HG03439 (cell line): Measurements from ENCODE around the gene SGMS1.
"Not testable (repeated sequence)": the region's sequence is repeated elsewhere in the genome, so short reads cannot be mapped to it uniquely, and the experiment has no call there.

Experiments
- ATAC-seq: cut with Tn5 transposase; IDR thresholded peaks from one replicate; pipeline ENCODE4 v1.9.1; 2021; ENCODE audit warnings: mild to moderate bottlenecking, moderate library complexity; ENCODE audit not compliant: unreplicated experiment

SGMS1 gene

DNA sequence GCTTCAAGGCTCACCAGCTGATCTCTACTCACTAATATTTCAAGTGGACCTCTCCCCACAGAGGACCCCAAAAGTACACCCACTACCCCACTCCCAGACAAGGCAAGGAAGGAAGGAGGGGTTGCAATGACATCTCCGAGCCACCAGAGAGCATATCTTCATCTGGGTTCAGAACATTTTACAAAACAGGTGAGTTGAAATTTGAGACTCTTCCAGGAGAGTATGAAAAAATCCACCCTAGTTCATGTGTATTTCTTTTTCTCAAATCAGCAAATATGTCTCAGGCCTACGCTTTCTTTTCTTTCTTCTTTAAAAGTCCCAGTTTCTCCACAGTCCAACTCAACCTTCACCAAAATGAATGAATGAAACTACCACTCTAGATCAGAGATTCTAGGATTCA, 61.9 kb downstream of the SGMS1 start:
- no peak for ATAC-seq

DNA sequence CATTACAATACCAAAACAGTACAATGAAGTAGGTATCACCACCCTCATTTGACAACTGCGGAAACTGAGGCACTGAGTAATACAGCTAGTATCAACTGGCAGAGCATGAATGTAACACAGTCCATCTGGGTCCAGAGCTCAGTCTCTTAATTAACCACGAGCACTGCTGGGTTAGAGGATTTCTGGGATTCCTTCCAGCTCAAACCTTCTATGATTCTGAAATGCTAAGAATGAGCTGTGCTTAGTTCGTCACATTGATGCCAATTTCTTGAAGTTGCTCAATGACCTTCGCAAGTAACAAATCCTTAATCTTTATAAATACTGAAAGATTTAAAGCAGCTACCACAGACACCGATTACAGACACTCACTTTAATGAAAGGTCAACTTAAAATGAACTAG, 62.5 kb downstream of the SGMS1 start:
- no peak for ATAC-seq

DNA sequence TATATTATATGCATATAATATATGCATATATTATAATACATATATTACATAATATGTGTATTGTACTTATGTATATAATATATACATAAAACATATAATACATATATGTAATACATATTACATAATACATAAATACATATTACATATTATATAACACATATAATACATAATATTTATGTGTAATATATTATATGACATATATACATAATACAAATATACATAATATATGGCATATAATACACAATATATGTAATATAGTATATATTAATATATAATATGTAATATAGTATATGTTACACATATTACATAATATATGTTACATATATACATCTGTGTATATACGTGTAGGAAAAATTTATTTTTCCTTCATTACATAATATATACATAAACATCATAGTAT, 63.4 kb downstream of the SGMS1 start:
- no peak for ATAC-seq

DNA sequence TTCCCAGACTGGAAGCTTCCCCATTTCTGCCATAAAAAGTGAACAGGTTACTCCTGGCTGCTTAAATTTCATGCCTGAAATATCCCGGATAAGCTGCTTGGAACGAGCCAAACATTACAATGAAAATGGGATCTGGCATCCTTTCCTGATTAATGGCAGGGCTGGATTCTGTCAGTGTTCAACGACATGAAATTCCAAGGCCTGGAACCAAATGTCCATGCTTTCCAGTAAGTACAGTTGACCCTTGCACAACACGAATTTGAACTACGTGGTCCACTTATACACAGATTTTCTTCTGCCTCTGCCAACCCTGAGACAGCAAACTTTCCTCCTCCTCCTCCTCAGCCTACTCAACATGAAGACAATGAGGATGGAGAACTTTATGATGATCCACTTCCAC, 65.4 kb downstream of the SGMS1 start:
- ATAC-seq: no peak

DNA sequence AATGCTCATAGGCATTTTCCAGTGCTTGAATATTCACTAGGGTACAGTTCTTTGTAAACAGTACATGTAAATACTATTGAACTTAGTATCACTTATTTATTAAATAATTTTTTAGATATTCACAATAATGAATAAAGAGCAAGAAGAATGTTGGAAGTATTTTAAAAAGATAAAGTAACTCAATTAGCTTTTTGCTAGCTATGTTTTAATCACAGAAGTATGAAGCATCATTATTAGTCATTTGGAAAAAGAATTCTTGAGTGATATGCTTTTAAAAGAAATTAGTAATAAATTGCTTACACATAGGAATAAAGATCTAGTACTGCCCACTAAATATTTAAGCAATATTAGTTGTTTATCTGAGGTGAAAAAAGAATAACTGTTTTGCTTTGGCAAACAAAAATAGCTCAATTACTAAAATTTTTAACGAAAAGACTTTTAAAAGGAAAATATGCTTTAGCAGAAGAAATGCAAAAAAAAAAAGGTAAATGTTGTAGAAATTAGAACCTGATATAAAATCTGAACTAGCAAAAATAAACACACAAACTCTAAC, 66.5 kb downstream of the SGMS1 start:
- no peak for ATAC-seq

DNA sequence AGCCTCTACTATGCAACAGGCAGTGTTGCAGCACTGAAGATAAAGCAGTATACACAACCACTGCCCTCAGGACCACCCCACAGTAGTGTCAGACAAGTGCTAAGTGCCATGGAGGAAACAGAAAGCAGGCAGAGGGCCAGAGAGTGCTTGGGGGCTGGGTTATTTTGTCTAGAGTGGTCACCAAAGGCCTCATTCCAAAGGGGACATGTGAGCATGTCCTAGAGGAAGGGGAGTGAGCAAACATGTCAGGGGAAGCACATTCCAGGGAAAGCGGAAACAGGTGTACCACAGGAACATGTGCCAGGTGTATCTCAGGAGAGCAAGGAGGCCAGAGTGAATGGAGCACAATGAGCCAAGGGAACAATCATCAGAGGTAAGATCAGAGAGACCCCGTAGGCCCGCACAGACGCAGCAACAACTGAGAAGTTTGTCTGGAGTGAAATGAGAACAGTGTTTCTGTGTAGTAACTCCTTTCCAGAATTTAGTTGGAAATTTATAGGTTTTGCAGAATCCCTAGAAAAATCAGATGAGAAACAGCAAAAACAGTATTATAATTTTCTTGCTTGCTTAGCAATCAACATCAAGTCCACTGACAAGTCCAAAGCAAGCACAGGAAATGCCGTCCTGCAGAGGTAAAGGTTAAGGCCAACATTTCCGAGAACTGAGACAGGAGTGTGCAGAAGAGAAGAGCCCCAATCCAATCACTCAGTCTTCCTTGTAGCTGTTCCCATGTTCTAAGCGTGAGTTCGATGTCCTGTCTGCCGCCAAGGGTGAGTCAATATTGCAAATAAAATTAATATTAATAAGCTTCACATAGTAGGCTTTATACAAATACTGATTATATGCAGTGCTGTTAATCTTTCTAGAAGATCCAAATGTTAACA, 67.3 kb downstream of the SGMS1 start:
- ATAC-seq: no peak

DNA sequence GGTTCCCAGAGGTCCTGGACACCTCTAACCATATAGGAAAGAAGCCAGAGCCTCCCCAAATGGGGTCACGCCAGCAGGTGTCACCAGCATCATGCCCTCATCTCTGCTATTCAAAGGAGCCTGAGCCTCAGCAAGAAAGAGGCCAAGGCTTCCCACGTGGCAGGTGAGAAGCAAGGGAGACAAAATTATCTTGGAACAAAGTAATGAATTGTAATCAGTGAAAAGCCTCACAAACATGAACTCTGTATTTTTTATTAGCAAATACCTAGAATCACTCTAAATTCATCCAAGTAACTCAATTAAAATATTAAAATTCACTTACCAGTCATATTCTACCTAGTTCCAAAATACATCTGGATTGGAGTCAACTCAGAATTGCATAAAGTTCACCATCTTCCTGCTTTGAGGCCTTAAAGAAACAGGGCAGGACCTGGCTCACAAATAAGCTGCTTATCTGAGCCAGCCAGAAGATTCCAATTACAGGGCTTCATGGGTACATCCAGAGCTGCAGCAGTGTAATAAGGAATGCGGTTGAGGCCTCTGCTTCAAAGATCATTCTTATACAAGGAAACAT, 68.7 kb downstream of the SGMS1 start:
- ATAC-seq: no peak

DNA sequence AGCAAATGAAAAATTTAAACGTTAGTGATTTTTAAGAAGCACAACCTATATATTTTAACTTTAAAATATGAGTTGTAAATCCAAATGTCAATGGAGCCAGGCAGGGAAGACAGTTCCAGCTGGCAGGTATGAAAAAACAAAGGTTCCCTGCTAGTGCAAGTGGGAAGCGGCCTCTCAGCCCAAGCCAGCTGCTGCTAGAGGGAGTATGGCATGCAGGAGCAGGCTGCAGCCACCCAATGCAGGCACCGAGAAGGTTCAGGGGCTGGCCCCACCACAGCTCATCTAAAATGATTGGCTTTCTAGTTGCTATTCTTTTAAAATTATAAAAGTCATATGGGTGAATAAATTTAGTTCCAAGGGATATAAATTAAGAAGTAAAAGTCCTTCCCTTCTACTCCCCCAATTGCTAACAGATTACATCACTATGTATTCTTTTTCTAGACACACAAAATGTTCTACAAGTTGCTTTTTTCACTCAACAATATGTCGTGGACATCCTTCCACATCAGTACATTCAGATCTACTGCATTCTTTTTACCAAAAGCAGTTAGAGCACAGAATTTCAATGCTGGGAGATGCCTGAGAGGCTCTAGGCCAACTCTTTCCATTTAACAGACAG, 69.3 kb downstream of the SGMS1 start:
- ATAC-seq: no peak

DNA sequence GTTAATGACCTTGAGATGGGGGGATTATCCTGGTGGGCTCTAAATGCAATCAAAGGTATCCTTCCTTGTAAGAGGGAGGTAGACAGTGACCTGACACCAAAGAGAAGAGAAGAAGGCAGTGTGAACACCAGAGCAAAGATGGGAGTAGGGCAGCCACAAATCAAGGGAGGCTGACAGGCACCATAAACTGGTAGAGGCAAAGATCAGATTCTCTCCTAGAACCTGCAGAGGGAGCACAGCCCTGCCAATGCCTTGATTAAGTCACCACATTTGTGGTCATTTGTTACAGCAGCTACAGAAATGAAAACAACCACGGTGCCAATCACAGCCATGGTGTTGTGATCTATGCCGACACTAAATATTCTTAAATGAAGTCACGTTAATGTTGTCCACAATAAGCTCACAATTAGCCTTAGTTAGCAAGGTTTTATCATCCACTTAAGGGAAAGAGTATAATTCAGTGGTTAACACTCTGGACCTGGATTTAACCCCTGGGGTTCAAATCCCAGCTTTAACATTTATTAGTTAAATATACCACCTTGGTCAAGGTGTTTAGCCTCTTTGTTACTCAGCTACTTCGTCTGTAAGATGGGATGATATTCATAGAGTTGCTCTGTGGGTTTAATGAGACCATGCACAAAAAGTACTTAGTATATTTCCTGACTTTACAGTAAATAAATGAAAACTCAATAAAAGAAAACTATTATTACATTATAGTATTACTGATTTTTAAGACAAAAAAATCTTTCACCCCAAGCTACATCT, 70.8 kb downstream of the SGMS1 start:
- no peak for ATAC-seq

DNA sequence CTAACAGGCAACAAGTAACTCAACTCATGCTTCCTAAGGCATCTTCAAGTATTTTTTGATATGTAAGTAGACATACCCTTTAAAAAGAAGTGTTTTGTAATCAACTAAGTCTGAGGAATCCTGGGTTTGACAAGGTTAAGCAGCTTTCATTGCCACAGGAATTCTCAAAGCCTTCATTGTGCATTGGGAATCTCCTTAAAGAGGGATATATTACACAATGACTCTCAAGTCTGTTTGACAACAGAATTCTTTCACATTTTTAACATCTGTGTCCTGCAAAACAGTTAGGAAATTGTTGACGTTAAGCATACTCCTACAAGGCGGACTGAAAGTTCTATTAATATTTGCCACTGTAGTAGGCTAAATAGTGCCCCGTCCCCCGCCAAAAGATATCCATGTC, 71.4 kb downstream of the SGMS1 start:
- no peak for ATAC-seq

DNA sequence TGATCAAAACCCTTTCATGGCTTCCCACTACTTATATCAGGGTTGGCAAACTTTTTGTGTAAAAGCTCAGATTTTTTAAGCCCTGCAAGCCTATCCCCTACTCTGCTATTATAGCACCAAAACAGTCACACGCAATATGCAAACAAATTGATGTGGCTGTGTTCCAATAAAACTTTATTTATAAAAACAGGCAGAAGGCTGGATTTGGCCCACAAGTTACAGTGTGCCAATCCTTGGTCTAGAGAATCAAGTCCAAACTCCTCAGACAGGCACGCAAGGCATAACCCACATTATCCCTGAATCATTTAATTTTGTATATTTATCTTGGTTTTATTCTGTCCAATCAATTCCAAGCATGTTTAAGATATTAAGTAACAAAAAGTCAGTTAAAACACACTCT, 71.9 kb downstream of the SGMS1 start:
- ATAC-seq: no peak

DNA sequence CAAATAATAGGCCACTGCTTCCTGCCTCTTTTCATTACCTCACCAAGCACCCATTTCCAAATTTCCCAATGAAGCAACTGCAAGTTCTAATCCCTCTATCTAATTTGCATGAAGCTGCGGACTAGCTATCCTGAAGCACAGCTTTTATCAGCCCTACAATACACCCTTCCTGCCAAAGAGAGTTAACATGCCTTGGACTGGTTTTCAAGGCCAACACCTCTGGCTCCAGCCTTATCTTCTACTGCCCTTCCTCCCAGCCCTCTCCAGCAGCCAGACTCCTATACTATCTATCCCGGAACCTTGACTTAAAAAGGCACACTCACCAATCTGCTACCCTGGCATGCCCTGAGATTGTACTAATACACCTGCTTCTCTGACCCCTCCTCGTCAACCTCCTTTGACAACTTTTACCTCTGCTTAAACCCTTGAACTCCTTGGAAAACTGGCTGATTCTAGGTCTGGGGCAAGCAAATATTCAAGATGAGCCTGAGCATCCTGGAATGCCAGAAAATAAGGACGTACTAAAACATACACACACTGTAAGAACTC, 73.4 kb downstream of the SGMS1 start:
- ATAC-seq: no peak

DNA sequence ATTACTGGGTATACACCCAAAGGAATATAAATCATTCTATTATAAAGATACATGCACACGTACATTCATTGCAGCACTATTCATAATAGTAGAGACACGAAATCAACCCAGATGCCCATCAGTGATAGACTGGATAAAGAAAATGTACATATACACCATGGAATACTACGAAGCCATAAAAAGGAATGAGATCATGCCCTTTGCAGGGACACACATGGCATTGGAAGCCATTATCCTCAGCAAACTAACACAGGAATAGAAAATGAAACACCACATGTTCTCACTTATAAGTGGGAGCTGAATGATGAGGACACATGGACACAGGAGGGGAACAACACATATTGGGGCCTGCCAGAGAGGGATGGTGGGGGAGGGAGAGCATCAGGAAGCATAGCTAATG, 74.6 kb downstream of the SGMS1 start:
- not testable (repeated sequence) for ATAC-seq

DNA sequence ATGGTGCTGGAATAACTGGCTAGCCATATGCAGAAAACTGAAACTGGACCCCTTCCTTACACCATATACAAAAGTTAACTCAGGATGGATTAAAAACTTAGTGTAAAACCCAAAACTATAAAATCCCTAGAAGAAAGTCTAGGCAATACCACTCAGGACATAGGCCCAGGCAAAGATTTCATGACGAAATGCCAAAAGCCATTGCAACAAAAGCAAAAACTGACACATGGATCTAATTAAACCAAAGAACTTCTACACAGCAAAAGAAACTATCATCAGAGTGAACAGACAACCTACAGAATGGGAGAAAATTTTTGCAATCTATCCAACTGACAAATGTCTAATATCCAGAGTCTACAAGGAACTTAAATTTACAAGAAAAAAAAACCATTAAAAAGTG, 75.3 kb downstream of the SGMS1 start:
- not testable (repeated sequence) for ATAC-seq

DNA sequence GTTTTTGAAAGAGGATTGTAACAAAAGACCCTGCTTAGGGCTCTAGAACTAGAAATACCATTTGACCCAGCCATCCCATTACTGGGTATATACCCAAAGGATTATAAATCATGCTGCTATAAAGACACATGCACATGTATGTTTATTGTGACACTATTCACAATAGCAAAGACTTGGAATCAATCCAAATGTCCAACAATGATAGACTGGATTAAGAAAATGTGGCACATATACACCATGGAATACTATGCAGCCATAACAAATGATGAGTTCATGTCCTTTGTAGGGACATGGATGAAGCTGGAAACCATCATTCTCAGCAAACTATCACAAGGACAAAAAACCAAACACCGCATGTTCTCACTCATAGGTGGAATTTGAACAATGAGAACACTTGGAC, 77.5 kb downstream of the SGMS1 start:
- ATAC-seq: not testable (repeated sequence)

DNA sequence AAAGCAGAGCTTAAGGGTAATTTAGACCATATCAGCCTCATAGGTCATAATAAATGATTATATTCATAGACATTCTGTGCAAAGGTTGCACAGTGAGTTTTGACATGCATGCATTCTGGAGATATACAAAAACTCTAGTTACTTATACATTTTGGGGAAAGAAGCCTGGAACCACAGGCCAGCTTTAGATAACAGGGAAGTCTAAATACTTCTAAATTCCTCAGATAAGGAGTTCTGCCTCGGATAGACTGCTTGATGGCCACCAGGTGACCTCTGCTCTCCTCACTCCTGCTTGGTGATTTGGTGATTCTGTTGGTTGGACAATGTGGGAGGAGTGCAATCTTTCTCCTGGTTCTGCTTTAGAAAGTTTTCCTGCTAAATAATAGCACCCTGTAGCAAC, 77.9 kb downstream of the SGMS1 start:
- ATAC-seq: no peak

DNA sequence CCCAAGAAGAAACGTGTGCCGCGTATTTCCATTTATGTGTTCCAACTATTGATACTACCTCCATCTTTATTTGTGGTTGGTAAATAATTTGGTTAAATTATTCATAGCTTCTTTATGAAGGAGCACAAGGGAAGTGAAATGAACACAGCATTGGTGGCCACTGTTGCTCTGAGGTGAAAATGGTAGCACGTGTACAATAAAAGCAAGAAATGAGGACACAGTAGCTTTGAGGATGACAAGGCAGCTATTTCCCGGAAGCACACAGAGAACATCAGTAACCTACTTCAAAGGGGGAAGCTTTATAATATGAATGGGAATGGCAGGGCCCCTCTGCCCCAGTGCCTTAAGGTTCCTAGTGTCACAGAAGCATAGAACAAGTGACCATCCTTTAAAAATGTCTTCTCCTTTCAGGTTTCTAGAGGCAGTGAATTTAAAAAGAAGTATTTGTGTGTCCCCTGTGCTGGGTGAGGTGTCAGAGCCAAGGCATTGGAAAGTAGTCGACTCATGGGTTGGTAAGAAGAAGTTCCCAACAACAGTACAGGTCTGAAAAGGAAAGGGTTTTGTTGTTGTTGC, 78.8 kb downstream of the SGMS1 start:
- no peak for ATAC-seq

DNA sequence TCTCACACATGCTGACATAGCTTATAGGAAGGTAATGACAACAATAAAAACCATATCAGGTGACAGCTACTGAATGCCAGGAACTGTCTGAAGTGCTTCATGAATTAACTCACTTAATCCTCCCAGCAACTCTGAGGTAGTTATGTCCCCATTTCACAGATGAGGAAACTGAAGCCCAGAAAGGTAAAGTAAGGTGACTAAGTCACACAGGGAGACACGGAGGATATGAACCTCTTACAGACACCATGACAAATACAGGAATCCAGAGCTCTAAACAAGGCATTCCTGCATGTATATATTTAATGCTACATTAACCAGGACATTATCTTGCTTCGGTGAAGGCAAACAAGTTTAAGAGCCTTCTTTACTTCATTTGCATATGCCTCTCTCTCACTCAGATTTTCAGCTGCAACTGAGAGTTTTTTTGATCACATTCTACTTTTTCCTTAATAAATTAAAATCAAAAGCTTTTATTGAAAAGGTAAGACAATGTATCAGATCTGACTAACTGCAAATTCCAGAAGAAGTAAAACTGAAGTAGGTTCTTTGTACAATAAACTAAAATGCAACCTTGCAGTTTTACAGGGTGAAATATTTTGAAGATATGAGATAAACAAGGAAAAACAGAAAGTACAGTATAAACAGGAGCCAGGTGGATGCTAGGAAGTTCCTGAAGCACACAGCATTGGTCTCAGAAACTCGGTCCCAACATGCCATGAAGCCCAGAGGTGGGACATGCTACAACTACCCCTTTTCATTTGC, 79.5 kb downstream of the SGMS1 start:
- no peak for ATAC-seq

DNA sequence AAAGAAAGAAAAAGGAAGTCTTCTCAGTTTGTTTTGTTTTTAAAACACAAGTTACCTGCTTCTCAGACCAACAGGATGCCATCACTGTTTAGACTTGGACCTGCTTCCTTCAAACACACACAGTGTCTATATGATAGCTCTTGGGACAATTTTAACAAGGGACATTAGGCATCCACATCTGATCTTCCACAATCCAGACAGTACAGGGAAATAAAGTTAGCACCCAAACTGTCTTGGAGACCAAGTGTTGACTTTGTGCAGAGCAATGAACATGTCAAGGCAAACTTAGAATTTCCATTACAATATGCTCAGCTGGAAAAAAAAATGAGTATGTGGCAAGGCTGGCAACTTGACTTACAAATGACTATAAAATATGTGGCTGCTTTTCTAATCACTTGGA, 80.9 kb downstream of the SGMS1 start:
- no peak for ATAC-seq

DNA sequence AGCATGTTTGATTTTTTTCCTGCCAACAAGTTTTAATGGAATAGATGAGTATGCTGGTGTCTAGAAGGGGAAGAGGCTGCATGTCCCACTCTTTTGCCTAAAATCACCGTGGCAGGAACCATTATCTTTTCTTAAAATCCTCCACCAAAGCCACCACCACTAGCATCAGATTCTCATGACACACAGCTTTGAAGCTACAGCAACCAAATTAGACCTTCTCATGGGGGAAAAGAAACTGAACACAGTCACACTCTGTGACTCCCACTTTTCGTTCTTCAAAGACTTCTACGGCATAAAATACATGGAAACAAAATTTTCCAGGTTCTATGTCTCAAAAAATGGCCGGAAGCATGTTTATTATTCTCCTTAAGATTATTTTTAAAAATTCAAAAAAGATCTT, 81.8 kb downstream of the SGMS1 start:
- no peak for ATAC-seq
